Measurements from ENCODE around the gene PLXNA2.

Gene PLXNA2

DNA sequence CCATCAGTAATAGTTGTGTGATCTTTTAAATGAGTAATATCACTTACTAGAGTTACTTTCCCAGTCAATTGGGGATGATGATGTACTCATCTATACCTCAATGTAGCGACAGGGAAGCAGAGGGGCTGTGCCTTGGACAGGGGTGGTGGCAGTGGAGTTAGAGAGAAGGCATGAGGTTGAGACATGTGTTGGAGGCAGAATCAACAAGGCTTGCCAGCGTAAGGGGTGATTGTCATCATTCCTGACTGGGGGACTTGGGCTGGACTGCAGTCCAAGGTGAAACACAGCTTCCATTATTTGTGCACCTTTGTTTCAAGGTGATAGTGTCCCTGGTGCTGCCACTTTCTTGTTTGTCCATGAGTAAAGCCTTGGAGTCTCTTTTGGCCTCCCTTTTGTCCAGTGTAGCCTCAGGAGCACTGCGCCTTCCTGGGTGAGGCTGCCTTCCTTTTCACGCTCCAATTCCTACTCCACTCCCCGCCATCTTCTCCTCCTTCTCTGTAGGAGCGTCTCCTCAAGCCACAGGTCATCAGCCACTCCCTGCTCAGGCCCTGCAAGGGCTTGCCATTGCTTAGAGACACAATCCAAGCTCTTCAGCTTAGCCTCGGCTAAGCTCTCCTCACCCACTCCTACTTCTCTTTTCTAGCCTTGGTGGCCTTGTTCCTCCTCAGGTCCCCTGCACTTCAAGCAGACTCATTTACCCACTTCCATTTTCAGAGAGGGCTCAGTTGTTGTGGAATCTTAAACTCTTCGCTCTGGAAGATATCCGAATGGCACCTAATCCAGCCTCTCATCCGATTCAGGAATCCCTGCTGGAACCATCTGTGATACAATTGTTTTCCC, 255.6 kb downstream of the PLXNA2 start:
- no peak for DNase-seq

- no peak for DNase-seq
Measured at GRCh38 chr1:207987164-207987563, 257.0 kb downstream of the PLXNA2 start.

- no peak for DNase-seq
Measured at GRCh38 chr1:207985996-207986395, 258.2 kb downstream of the PLXNA2 start.

- DNase-seq, result no peak
Measured at GRCh38 chr1:207984831-207985572, 259.2 kb downstream of the PLXNA2 start.

DNA sequence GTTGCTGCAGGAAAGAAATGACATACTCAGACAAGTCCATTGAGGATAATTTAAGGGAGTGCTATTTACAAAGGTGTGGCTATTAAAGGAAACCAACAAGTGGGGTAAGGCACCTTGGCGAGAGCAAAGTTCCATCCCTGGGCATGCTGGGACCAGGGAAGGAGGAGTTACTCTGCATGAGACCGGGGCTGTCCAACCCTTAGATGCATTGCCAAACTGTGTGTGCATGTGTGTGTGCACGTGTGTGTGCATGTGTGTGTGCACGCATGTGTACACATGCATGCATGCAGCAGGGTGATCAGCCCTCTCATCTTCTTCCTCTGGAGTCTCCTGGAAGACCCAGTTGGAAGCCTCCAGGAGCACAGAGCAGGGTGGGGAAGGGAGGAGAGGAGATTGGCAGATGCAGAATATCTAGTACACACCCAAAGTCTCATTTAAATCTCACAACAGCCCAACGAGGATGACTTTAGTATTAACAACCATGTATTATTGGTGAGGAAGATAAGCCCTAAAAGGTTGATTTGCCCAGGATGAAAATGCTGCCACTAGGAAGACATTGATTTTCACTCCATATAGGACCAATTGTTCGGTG, 261.0 kb downstream of the PLXNA2 start:
- no peak for DNase-seq

GRCh38 chr1:207981976-207982375, 262.2 kb downstream of the PLXNA2 start:
- no peak for DNase-seq

DNA sequence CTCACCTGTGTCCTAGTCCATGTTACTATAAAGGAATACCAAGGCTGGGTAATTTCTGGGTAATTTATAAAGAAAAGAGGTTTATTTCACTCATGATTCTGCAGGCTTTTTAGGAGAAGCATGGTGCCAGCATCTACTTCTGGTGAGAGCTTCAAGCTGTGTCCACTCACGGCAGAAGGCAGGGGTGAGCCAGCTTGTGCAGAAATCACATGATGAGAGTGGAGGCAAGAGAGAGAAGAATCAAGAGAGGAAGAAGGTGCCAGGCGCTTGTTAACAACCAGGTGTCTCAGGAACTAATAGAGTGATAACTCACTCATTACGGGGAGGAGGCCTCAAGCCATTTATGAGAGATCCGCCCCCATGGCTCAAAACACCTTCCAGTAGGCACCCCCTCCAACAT, 265.7 kb downstream of the PLXNA2 start:
- no peak for DNase-seq

- DNase-seq, result no peak
Measured at GRCh38 chr1:207977876-207978275, 266.3 kb downstream of the PLXNA2 start.

- DNase-seq, result no peak
Measured at GRCh38 chr1:207973898-207974568, 270.2 kb downstream of the PLXNA2 start.

DNA sequence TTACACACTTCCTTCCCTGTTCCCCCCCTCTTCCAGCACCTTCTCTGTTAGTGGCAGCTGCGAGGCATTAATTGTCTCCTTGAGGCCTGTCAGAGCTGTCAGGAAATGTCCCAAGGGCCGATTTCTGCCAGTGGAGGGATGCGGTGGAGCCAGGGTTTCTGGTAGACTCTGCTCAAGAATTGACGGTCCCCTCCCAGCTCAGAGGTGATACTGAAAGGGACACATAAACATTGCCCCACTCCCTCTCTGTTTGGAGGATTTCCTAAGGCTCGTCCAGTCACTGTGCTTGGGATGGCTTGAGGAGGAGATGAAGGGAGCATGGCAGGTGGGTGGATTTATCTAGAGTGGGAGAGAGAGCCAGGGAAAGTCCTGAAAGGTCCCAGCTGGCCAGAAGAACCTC, 271.8 kb downstream of the PLXNA2 start:
- no peak for DNase-seq
